ENCODE measurements around the gene AKR1C8.
"Not testable (repeated sequence)": the region's sequence is repeated elsewhere in the genome, so short reads cannot be mapped to it uniquely, and the experiment has no call there.

AKR1C8 gene

GRCh38 chr10:5165738-5166137, 19.2 kb downstream of the AKR1C8 start:
- DNase-seq, result no peak

GRCh38 chr10:5163487-5163886, 21.5 kb downstream of the AKR1C8 start:
- DNase-seq, result no peak

- DNase-seq, result no peak
Observed at GRCh38 chr10:5159126-5159525, 25.8 kb downstream of the AKR1C8 start.

DNA sequence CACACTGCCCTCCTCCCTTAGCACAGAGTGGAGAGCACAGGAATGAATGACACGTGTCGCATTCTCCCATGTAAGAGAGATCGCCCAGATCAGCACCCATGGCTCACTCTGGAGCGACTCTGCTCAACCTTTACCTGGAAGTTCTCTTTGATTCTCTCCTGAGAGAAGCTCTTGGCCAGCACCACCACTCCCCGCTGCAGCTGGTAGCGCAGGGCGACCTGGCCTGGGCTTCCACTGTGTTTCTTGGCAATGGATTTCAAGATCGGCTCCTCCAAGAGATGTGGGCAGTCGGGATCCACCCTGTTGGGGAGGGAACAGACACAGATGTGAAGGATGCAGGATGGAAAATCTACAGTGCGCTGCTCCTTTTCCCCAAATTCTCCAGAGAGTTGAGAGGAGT, 27.4 kb downstream of the AKR1C8 start:
- DNase-seq, result no peak

DNA sequence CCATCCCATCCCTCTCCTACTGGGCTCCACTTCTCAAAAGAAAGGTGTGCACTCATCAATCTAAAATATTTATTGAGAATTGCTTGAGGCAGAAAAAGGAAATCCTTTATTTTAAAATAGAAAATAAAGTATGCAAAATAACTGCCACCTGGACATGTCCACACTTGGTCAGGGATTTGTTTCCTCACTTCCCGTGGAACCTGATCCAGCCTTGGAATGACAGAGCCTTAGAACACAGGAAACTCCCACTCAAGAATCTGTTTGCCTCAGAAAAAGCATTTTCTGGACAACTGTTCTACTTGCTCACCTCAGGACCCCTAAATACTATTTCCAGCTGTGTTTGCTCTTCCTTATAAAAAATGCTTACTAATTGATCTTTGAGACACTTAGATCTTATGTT, 29.0 kb downstream of the AKR1C8 start:
- no peak for DNase-seq

DNA sequence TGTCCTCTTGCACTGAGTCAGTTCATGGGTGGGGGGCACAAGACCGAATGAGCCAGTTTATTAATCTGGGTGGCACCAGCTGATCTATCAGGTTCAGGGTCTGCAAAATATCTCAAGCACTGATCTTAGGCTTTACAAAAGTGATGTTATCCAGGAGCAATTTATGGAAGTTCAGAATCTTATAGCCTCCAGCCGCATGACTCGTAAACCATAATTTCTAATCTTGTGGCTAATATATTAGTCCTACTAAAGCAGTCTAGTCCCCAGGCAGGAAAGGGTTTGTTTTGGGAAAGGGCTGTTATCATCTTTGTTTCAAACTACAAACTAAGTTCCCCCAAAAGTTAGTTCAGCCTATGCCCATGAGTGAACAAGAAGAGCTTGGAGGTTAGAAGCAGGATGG, 33.9 kb downstream of the AKR1C8 start:
- no peak for DNase-seq

GRCh38 chr10:5148678-5149032, 36.3 kb downstream of the AKR1C8 start:
- DNase-seq, result no peak

- no peak for DNase-seq
Observed at GRCh38 chr10:5147981-5148677, 36.8 kb downstream of the AKR1C8 start.

- no peak for DNase-seq
Observed at GRCh38 chr10:5147255-5147980, 37.5 kb downstream of the AKR1C8 start.

- no peak for DNase-seq
Observed at GRCh38 chr10:5146920-5147254, 38.1 kb downstream of the AKR1C8 start.

DNA sequence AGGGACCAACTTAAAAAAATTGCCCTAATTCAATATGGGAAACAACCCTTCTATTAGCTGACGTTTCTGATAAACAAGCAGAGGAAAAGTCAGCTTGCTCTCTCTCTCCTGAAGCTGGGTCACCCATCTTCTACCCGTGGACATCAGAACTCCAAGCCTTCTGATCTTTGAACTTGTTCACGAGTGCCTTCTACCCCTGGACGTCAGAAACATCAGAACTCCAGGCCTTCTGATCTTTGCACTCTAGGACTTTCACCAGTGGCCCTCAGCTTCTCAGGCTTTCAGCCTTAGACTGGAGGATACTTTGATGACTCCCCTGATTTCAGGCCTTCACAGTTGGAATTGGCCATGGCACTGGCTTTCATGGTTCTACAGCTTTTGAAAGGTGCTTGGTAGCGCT, 41.8 kb downstream of the AKR1C8 start:
- DNase-seq, result no peak

DNA sequence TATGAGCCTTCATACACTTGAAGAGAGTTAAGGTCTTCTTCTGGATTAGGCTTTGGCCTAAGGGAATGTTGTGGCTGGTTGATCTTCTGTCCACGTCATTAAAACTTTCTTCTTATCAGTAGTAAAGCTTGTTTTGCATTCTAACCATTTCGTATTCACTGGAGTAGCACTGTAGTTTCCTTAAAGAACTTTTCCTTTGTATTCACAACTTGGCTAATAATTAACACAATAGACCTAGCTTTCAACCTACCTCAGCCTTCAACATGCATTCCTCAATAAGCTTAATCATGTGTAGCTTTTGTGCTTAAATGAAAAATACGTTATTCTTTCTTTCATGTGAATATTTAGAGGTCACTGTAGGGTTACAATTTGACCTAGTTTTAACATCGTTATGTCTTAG, 42.8 kb downstream of the AKR1C8 start:
- DNase-seq, result no peak

DNA sequence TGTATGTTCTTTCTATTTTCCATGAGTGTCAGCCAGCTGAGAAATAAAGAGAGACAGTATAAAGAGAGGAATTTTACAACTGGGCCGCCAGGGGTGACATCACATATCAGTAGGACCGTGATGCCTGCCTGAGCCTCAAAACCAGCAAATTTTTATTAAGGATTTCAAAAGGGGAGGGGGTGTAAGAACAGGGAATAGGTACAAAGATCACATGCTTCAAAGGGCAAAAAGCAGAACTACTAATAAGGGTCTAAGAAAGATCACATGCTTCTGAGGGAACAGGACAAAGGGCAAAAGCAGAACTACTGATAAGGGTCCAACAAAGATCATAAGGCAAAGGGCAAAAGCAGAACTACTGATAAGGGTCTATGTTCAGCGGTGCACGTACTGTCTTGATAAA, 47.3 kb downstream of the AKR1C8 start:
- not testable (repeated sequence) for DNase-seq

DNA sequence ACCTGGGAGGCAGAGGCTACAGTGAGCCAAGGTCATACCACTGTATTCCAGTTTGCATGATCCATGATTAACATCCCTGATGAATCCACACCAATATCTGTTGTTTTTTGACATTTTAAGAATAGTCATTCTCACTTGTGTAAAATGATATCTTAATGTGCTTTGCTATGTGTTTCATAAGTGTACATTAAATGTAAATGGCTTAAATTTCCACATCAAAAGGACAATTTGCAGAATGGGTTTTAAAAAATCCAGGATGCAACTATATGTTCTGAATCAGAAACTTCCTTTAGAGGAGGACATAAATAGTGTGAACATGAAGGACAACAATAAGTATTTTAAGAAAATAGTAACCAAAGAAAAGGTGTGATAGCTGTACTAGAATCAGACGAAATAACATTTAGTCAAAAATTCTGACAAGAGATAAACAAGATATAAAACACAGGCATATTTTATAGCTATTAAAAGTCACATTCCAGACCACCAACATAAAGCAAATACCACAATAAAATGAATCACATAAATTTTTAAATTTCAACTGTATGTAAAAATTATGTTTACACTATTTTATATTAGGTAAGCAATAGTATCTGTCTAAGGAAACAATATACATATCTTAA, 48.4 kb downstream of the AKR1C8 start:
- no peak for DNase-seq

DNA sequence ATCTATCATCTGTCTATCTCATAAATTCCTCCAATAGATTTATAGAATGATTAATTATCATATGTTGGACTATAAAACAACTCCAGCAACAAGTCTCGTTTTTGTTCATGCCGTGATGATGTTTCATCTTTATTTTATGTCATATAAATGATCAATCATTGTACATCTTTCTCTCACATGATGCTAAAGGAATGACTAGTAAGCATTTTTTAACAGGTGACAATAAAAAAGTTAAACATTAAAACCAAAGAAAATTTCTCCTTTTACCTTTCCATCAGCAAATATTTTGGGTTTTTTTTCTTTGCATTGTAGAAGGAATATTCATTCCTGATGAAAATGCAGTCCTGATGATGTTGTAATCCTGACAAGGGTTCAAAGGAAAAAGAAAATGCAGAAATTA, 49.4 kb downstream of the AKR1C8 start:
- DNase-seq, result no peak

DNA sequence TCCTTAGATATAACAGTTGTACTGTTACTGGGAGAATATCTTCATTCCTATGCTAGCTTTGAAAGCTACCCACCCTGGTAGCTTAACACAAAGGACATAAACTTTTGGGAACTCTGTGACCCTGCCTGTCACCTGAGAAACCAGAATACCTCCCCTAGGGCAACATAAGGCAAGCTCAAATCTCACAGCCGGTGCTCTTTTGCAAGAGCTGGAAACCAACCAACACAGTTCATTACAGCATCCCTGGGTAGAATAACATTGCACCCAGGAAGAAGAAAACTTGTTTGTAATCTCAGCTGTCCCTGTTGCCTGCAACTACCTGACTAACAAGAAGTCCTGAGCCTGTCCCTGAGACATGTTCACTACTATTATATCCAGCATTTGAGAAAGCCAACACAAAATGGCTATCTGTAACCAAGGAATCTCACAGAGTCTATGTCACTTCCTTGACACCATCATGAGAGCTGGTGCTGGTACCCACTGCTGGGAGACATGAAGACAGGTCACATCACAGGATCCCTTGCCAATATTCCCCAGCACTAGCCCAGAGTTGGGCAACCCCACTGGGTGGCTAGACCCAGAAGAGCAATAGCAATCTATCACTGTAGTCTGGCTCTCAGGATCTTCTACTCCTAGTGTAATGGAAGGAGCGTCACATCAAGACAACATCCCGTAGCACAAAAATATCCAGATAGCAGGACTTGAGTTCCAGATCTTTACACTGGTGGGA, 59.5 kb downstream of the AKR1C8 start:
- no peak for DNase-seq

- no peak for DNase-seq
Observed at GRCh38 chr10:5123886-5124285, 61.1 kb downstream of the AKR1C8 start.

- DNase-seq, result not testable (repeated sequence)
Observed at GRCh38 chr10:5119997-5120396, 65.0 kb downstream of the AKR1C8 start.

DNA sequence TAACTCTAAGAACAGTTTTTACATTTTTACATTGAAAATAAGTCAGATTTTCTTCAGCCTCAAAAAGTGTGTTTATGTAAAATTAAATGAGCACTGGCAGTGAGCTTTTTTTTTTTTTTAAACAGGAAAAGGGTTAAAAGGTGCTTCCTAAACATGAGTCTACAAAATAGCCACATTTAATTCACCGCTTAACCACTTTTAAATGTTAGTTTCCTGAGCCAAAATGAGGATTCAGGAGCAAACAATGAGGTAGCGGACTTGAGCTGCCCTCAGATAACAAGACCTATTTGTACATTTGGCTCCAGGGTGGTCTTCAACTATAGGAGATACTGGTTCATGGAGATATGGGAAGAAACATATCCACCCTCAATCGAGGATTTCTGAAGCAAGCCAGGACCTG, 67.9 kb downstream of the AKR1C8 start:
- no peak for DNase-seq

DNA sequence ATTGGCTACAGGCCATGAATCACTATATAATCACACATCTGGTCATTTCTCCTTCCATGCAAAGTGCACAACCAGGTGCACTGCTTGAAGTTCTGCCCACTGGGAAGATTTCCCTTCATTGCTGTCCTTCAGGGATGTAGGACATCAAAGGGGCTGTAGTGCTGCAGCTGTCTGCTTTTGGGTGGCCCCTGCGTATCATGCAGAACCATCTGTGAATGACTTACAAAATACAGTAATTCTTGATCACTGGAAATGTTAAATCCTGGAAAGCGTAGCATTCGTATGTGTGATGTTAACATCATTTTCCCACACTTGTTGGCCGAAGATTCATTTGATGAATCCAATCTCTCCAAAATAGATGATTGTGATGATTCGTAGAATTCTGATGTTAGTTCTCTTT, 68.3 kb downstream of the AKR1C8 start:
- no peak for DNase-seq

DNA sequence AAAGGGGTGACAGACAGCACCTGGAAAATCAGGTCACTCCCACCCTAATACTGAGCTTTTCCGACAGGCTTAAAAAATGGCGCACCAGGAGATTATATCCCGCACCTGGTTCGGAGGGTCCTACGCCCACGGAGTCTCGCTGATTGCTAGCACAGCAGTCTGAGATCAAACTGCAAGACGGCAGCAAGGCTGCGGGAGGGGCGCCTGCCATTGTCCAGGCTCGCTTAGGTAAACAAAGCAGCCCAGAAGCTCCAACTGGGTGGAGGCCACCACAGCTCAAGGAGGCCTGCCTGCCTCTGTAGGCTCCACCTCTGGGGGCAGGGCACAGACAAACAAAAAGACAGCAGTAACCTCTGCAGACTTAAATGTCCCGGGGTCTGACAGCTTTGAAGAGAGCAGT, 75.1 kb downstream of the AKR1C8 start:
- not testable (repeated sequence) for DNase-seq

DNA sequence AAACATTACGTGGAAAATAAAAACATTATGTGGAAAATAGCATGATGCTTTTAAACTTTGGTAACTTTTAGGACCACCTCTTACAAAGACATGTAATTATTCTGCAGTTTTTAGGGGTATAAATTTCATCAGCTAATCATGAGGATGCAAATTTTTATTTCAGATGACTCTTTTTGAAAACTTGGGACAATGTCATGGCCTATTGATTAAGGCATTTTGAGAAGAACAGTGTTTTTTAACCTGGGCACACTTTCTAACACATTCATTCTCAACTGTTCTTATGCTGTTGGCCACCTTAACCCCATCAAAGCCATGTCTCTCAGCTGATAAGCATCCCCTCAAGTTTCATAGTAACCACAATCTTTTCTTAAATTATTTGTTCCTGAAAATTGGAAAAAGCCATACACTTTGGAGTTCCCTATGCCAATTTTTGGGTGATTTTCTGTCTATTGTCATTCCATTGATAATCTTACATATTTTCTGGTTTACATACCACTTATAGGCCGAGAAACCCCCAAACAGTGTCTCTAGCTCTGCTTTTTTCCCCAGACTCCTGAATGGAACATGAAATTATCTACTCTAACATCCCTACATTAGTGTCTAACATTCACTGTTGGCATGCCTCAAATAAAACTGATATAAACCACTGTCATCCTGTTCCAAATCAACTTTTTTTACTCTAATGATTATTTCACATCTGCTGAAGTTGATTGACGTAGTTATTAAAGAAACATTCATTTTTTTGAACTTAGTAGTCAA, 76.1 kb downstream of the AKR1C8 start:
- DNase-seq, result no peak
